A549 (cell line): Measurements from ENCODE around the gene ABCF1. TPM values are rescaled to one million over a fixed set of nuclear protein-coding genes. Genes with fewer than 3 reads are reported as not detected.

Source experiments
- ATAC-seq, 2 experiments: fragments of 200-7000 bp in 1 of 2; fragments of >200 bp in 1 of 2; cut with Nextera tagmentation in 1 of 2; cut with Tn5 transposase in 1 of 2; 3 replicates each; pipeline versions ENCODE4 v1.8.0 to v1.9.1; 2018 to 2020; ENCODE audit warnings: mild to moderate bottlenecking in 1 of 2, moderate library complexity in 1 of 2
- CTCF ChIA-PET: fragments of 300-600 bp; sonication (Branson Sonifier 250); formaldehyde crosslinking; extraction: SDS; loops from one replicate; lab custom pipeline; 2021; ENCODE audit warnings: antibody characterized with exemption, inconsistent platforms; lab: Yijun Ruan, JAX
- POLR2A ChIA-PET: fragments of 350-600 bp; formaldehyde crosslinking; extraction: SDS; loops from one replicate; lab custom pipeline; 2021; ENCODE audit warnings: antibody characterized with exemption, inconsistent platforms; lab: Yijun Ruan, JAX
- DNase-seq, 2 experiments: peaks; one replicate each; pipeline versions ENCODE4 v3.0.0 to v3.0.0-alpha.2; 2011 to 2016; ENCODE audit warnings: low read depth in 1 of 2, low spot score in 1 of 2
- FAIRE-seq: peaks from 2 replicates; lab custom pipeline; 2011; peaks lifted over from hg19 to GRCh38; lab: Jason Lieb, UNC
- H3K27ac ChIP-seq, 2 experiments: fragments of >200 bp; sonication (Bioruptor Twin); formaldehyde crosslinking; 3 replicates each; pipeline ENCODE4 v1.5.1; 2016 to 2017
- H3K4me1 ChIP-seq: fragments of >200 bp; sonication (Bioruptor Twin); formaldehyde crosslinking; 3 replicates; pipeline ENCODE4 v1.6.1; 2016
- H3K4me2 ChIP-seq: fragments of >200 bp; sonication (Bioruptor Twin); formaldehyde crosslinking; 3 replicates; pipeline ENCODE4 v1.6.1; 2016
- H3K4me3 ChIP-seq: fragments of >200 bp; sonication (Bioruptor Twin); formaldehyde crosslinking; 3 replicates; pipeline ENCODE4 v1.5.1; 2016
- H3K9me3 ChIP-seq: fragments of >200 bp; sonication (Bioruptor Twin); formaldehyde crosslinking; 3 replicates; pipeline ENCODE4 v1.6.1; 2016
- BCL3 ChIP-seq: fragments of >200 bp; sonication (Bioruptor Twin); formaldehyde crosslinking; IDR thresholded peaks from 3 replicates; pipeline ENCODE4 v1.6.1; 2016
- BHLHE40 ChIP-seq: IDR thresholded peaks from 2 replicates; pipeline ENCODE4 v1.6.1; 2012; ENCODE audit warnings: low read depth, low read length, inconsistent platforms
- CBX2 ChIP-seq: fragments of 200-600 bp; sonication (generic); IDR thresholded peaks from 2 replicates; pipeline ENCODE4 v1.6.1; 2016; ENCODE audit warnings: low read depth, mild to moderate bottlenecking, borderline replicate concordance
- ELK1 ChIP-seq: fragments of 150-350 bp; IDR thresholded peaks from 2 replicates; pipeline ENCODE4 v1.6.1; 2014; ENCODE audit warnings: low read depth, mild to moderate bottlenecking, low read length
- FOSB ChIP-seq: fragments of 250-450 bp; sonication (Bioruptor Pico); IDR thresholded peaks from 2 replicates; pipeline ENCODE4 v1.5.0; 2020; ENCODE audit warnings: mild to moderate bottlenecking, moderate library complexity
- FOSL2 ChIP-seq, 2 experiments: fragments of 450-650 bp in 1 of 2; fragments of >200 bp in 1 of 2; sonication (Bioruptor Twin) in 1 of 2; formaldehyde crosslinking; IDR thresholded peaks; 2 replicates each; pipeline versions ENCODE4 v1.5.0 to v1.6.1; 2016 to 2020; ENCODE audit warnings: mild to moderate bottlenecking in 1 of 2, moderate library complexity in 1 of 2
- HDAC2 ChIP-seq: fragments of 200-600 bp; sonication (generic); IDR thresholded peaks from 2 replicates; pipeline ENCODE4 v1.6.1; 2016
- HES2 ChIP-seq: fragments of >200 bp; sonication (Bioruptor Twin); formaldehyde crosslinking; IDR thresholded peaks from 2 replicates; pipeline ENCODE4 v1.6.1; 2016
- HOXB13 ChIP-seq: fragments of 250-450 bp; sonication (Bioruptor Pico); IDR thresholded peaks from 2 replicates; pipeline ENCODE4 v1.5.0; 2020; ENCODE audit warnings: low read depth, mild to moderate bottlenecking, moderate library complexity
- HOXB5 ChIP-seq: fragments of 250-450 bp; sonication (Bioruptor Pico); IDR thresholded peaks from 2 replicates; pipeline ENCODE4 v1.5.0; 2020; ENCODE audit warnings: mild to moderate bottlenecking, moderate library complexity
- KDM1A ChIP-seq: fragments of 200-600 bp; sonication (generic); IDR thresholded peaks from 2 replicates; pipeline ENCODE4 v1.6.1; 2016; ENCODE audit warnings: low read depth, mild to moderate bottlenecking
- NPAS2 ChIP-seq: fragments of 250-450 bp; sonication (Bioruptor Pico); IDR thresholded peaks from 2 replicates; pipeline ENCODE4 v1.8.0; 2022; ENCODE audit warnings: mild to moderate bottlenecking, moderate library complexity, borderline replicate concordance
- NR3C1 ChIP-seq: fragments of >200 bp; sonication (Bioruptor Twin); formaldehyde crosslinking; IDR thresholded peaks from 3 replicates; pipeline ENCODE4 v1.6.1; 2017
- PBX3 ChIP-seq: IDR thresholded peaks from 2 replicates; pipeline ENCODE4 v1.6.1; 2012
- PHF8 ChIP-seq: fragments of 200-600 bp; sonication (generic); IDR thresholded peaks from 2 replicates; pipeline ENCODE4 v1.6.1; 2016; ENCODE audit warnings: low read depth, mild to moderate bottlenecking, antibody characterized with exemption, moderate library complexity, borderline replicate concordance
- POLR2A ChIP-seq: IDR thresholded peaks from 2 replicates; pipeline ENCODE4 v1.6.1; 2012; ENCODE audit warnings: mild to moderate bottlenecking, low read length
- TFCP2L1 ChIP-seq: fragments of 250-450 bp; sonication (Bioruptor Pico); IDR thresholded peaks from 2 replicates; pipeline ENCODE4 v1.5.0; 2021; ENCODE audit warnings: mild to moderate bottlenecking
- TP53 ChIP-seq: fragments of 250-450 bp; sonication (Bioruptor Pico); IDR thresholded peaks from 2 replicates; pipeline ENCODE4 v1.5.0; 2021; ENCODE audit warnings: mild to moderate bottlenecking, moderate library complexity
- ZC3H11A ChIP-seq: fragments of 450-650 bp; IDR thresholded peaks from 2 replicates; pipeline ENCODE4 v1.6.1; 2014; ENCODE audit warnings: antibody characterized with exemption, mild to moderate bottlenecking
- WGBS: methylation state at CpG from one replicate; pipeline ENCODE4 v1.1.6; 2017; ENCODE audit errors: missing lambda C conversion rate; 5-methylcytosine and 5-hydroxymethylcytosine counted together
- polyA plus RNA-seq, 4 experiments: library from polyadenylated mRNA; depleted of rRNA in 3 of 4; stranded (reverse); fragments of >200 nt; fragmentation: RNase III in 1 of 4; extraction: RNeasy Plus Mini Kit Qiagen cat#74134 plus additional on column Dnase treatment in 1 of 4; gene quantifications; 2 replicates in 3 of 4; 3 replicates in 1 of 4; pipeline ENCODE4 v1.2.3, GENCODE V29; 2011 to 2017

The ABCF1 gene
- polyA plus RNA-seq, 2 of the 4 experiments (the other 2 are of a cell fraction): 31.0 to 72.0 TPM

DNA sequence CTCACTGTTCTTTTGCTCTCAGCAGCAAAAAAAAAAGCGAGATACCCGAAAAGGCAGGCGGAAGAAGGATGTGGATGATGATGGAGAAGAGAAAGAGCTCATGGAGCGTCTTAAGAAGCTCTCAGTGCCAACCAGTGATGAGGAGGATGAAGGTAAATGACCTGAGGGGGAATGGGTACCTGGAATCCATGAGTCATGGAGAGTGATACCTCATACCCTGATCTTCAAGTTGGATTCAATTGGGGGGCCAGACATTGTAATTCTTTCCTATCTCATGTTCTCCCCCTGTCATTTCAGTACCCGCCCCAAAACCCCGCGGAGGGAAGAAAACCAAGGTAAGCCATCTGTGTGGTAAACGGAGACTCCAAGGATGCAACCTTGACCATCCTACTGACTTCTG lies 6.8 kb downstream of the ABCF1 start:
- TF ChIP-seq HOXB13 (no peak), HOXB5 (CRISPR knock-in tag) (no peak)
- TF ChIP-seq, all 56 proteins: peak for 0
- H3K4me2 ChIP-seq: no peak overlapping the region
- H3K4me1 ChIP-seq: peaks cover 4% of the 10 kb centered on the region; the same call in 2 of the 3 replicates
- FAIRE-seq (no peak), DNase-seq (no peak), ATAC-seq (no peak)
- no peaks in the 10 kb centered on the region for H3K9me3 ChIP-seq
- 97% methylated on average over 8 of the region's 8 CpGs for WGBS
- CTCF ChIA-PET: interaction anchor here (0.7 to 1.6 kb wide), 4 partner anchors 19 to 145 kb away, joined by 4 to 7 read pairs (median 4); no protein-coding TSS in a partner anchor
- H3K27ac ChIP-seq: no peak overlapping the region
- H3K4me3 ChIP-seq: no peak overlapping the region
- POLR2A ChIA-PET: no interaction called here

- H3K27ac ChIP-seq: no peak overlapping the region
- CTCF ChIA-PET: interaction anchor here (1.4 to 2.5 kb wide), 2 partner anchors 13 to 102 kb away, joined by 6 to 10 read pairs; no protein-coding TSS in a partner anchor
- TF ChIP-seq FOSL2 (IDR thresholded peaks at IDR 0.05) (no peak), FOSL2 (CRISPR knock-in tag; IDR thresholded peaks at IDR 0.05) (no peak), FOSB (CRISPR knock-in tag) (no peak), POLR2A (no peak), HES2 (no peak), PBX3 (no peak), BCL3 (no peak), TP53 (CRISPR knock-in tag) (no peak), NR3C1 (no peak), CBX2 (no peak), PHF8 (no peak), ELK1 (no peak), HDAC2 (no peak)
- ATAC-seq (no peak; a peak in 1 of 6 replicates), FAIRE-seq (no peak), DNase-seq (no peak)
- WGBS: 94% methylated on average over 5 of the region's 5 CpGs
- H3K4me3 ChIP-seq: no peak overlapping the region
- POLR2A ChIA-PET: no interaction called here
- H3K4me1 ChIP-seq: no peaks in the 10 kb centered on the region
- H3K4me2 ChIP-seq: no peak overlapping the region
- H3K9me3 ChIP-seq: no peaks in the 10 kb centered on the region
These were observed 12.7 kb downstream of the ABCF1 start for GRCh38 chr6:30583921-30584320.

DNA sequence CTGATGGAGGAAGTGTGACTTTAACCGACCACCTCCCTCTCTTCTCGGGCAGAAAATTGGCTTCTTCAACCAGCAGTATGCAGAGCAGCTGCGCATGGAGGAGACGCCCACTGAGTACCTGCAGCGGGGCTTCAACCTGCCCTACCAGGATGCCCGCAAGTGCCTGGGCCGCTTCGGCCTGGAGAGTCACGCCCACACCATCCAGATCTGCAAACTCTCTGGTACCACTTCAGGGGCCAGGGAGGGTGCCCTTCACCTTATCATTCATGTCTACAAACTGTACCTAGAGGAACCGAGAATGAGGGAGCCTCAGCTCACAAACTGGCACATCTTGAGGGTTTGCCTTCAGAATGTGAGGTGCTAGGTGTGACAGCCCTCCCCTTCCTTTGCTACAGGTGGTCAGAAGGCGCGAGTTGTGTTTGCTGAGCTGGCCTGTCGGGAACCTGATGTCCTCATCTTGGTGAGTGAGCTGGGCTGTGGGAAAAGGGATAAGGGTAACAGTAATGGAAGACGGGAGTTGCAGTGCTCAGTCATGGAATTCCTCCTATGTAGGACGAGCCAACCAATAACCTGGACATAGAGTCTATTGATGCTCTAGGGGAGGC lies 18.6 kb downstream of the ABCF1 start:
- no peak for TF ChIP-seq HDAC2
- TF ChIP-seq TFCP2L1 (CRISPR knock-in tag): no peak
- no peak for TF ChIP-seq BHLHE40
- no peak for TF ChIP-seq KDM1A
- TF ChIP-seq NPAS2: no peak
- no peak for TF ChIP-seq ZC3H11A
- ATAC-seq: no peak

More for the DNA sequence above, 18.6 kb downstream of the ABCF1 start:
- 100% methylated on average over 11 of the region's 15 CpGs for WGBS
- H3K4me2 ChIP-seq: no peak overlapping the region
- H3K4me3 ChIP-seq: no peak overlapping the region
- no peak for FAIRE-seq
- no peaks in the 10 kb centered on the region for H3K9me3 ChIP-seq
- ChIA-PET CTCF (interaction anchor here (0.6 to 1.7 kb wide), 7 partner anchors 10 to 480 kb away, joined by 3 to 11 read pairs (median 3); no protein-coding TSS in a partner anchor), POLR2A (interaction anchor here (1.1 kb wide), 1 partner anchor 19 kb away, joined by 4 read pairs; the partner anchor contains the start of gene ABCF1)
- H3K4me1 ChIP-seq: peaks cover 9% of the 10 kb centered on the region; the same call in 2 of the 3 replicates
- H3K27ac ChIP-seq: no peak overlapping the region
- no peak for DNase-seq
